H9 (cell line): ENCODE data around the gene NFIX. TPM values are rescaled to one million over a fixed set of nuclear protein-coding genes. Genes with fewer than 3 reads are reported as not detected.

Experiments used
- DNase-seq: peaks from one replicate; pipeline ENCODE4 v3.0.0-alpha.2; 2017
- H2AFZ ChIP-seq: one replicate; pipeline ENCODE4 v1.6.1; 2013; ENCODE audit warnings: mild to moderate bottlenecking, low read length, control low read depth, moderate library complexity
- H2AK5ac ChIP-seq: 2 replicates; pipeline ENCODE4 v1.6.1; 2013; ENCODE audit warnings: low read length, control low read depth, mixed read lengths; ENCODE audit not compliant: insufficient read length
- H2BK120ac ChIP-seq: one replicate; pipeline ENCODE4 v1.6.1; 2013; ENCODE audit warnings: low read depth, mild to moderate bottlenecking, low read length, control low read depth, inconsistent platforms; ENCODE audit not compliant: poor library complexity, severe bottlenecking
- H2BK12ac ChIP-seq: 2 replicates; pipeline ENCODE4 v1.6.1; 2013; ENCODE audit warnings: low read length, control low read depth, mixed read lengths, low read depth; ENCODE audit not compliant: insufficient read length
- H2BK15ac ChIP-seq: 2 replicates; pipeline ENCODE4 v1.6.1; 2013; ENCODE audit warnings: low read depth, low read length, control low read depth
- H2BK20ac ChIP-seq: one replicate; pipeline ENCODE4 v1.6.1; 2013; ENCODE audit warnings: low read depth, mild to moderate bottlenecking, low read length, control low read depth, inconsistent platforms; ENCODE audit not compliant: poor library complexity, severe bottlenecking
- H2BK5ac ChIP-seq: 2 replicates; pipeline ENCODE4 v1.6.1; 2013; ENCODE audit warnings: low read length, control low read depth, mixed read lengths; ENCODE audit not compliant: insufficient read length
- H3K14ac ChIP-seq: 2 replicates; pipeline ENCODE4 v1.6.1; 2013; ENCODE audit warnings: low read length, control low read depth; ENCODE audit not compliant: insufficient read depth
- H3K18ac ChIP-seq: 2 replicates; pipeline ENCODE4 v1.6.1; 2013; ENCODE audit warnings: low read depth, mild to moderate bottlenecking, mixed read lengths, low read length, control low read depth; ENCODE audit not compliant: insufficient read length
- H3K23ac ChIP-seq: 2 replicates; pipeline ENCODE4 v1.6.1; 2013; ENCODE audit warnings: low read length, control low read depth, mixed read lengths, low read depth; ENCODE audit not compliant: insufficient read length
- H3K23me2 ChIP-seq: 2 replicates; pipeline ENCODE4 v1.6.1; 2013; ENCODE audit warnings: low read depth, mild to moderate bottlenecking, mixed read lengths, low read length, control low read depth; ENCODE audit not compliant: insufficient read length, poor library complexity, severe bottlenecking
- H3K27ac ChIP-seq: 2 replicates; pipeline ENCODE4 v1.5.1; 2013; ENCODE audit warnings: low read length, control low read depth, mixed read lengths, low read depth; ENCODE audit not compliant: insufficient read length
- H3K27me3 ChIP-seq: 2 replicates; pipeline ENCODE4 v1.6.1; 2013; ENCODE audit warnings: low read length, control low read depth, inconsistent platforms; ENCODE audit not compliant: insufficient read depth
- H3K4ac ChIP-seq: 2 replicates; pipeline ENCODE4 v1.6.1; 2013; ENCODE audit warnings: low read depth, mild to moderate bottlenecking, control low read depth, inconsistent platforms, low read length, moderate library complexity
- H3K4me1 ChIP-seq: 2 replicates; pipeline ENCODE4 v1.6.1; 2013; ENCODE audit warnings: low read length, control low read depth, inconsistent platforms; ENCODE audit not compliant: insufficient read depth
- H3K4me2 ChIP-seq: 2 replicates; pipeline ENCODE4 v1.6.1; 2013; ENCODE audit warnings: low read length, control low read depth, mixed read lengths; ENCODE audit not compliant: insufficient read length, insufficient read depth
- H3K56ac ChIP-seq: 2 replicates; pipeline ENCODE4 v1.6.1; 2013; ENCODE audit warnings: low read depth, mild to moderate bottlenecking, mixed read lengths, low read length, control low read depth; ENCODE audit not compliant: insufficient read length
- H3K79me1 ChIP-seq: 2 replicates; pipeline ENCODE4 v1.6.1; 2013; ENCODE audit warnings: low read depth, mild to moderate bottlenecking, moderate library complexity, low read length, control low read depth, inconsistent platforms; ENCODE audit not compliant: insufficient read depth, poor library complexity, severe bottlenecking
- H3K79me2 ChIP-seq: 2 replicates; pipeline ENCODE4 v1.6.1; 2013; ENCODE audit warnings: low read length, control low read depth, inconsistent platforms; ENCODE audit not compliant: insufficient read depth
- H3K9ac ChIP-seq: 2 replicates; pipeline ENCODE4 v1.6.1; 2013; ENCODE audit warnings: low read length, control low read depth, mixed read lengths; ENCODE audit not compliant: insufficient read length; ENCODE audit errors: extremely low read depth
- H3K9me3 ChIP-seq: one replicate; pipeline ENCODE4 v1.6.1; 2013; ENCODE audit warnings: low read depth, low read length, inconsistent platforms; ENCODE audit not compliant: control insufficient read depth
- H3T11ph ChIP-seq: one replicate; pipeline ENCODE4 v1.6.1; 2013; ENCODE audit warnings: mild to moderate bottlenecking, low read length, control low read depth, inconsistent platforms
- H4K20me1 ChIP-seq: one replicate; pipeline ENCODE4 v1.6.1; 2013; ENCODE audit not compliant: control insufficient read depth, insufficient read length, insufficient read depth
- H4K5ac ChIP-seq: 2 replicates; pipeline ENCODE4 v1.6.1; 2013; ENCODE audit warnings: low read depth, mild to moderate bottlenecking, mixed read lengths, low read length, control low read depth; ENCODE audit not compliant: insufficient read length
- H4K8ac ChIP-seq: replicated peaks from 2 replicates; pipeline ENCODE4 v1.6.1; 2013; ENCODE audit warnings: low read length, control low read depth, mixed read lengths, low read depth; ENCODE audit not compliant: insufficient read length
- H4K91ac ChIP-seq: 2 replicates; pipeline ENCODE4 v1.6.1; 2013; ENCODE audit warnings: low read depth, mild to moderate bottlenecking, moderate library complexity, mixed read lengths, low read length, control low read depth; ENCODE audit not compliant: insufficient read length
- H3K27ac Mint-ChIP-seq, 3 experiments: 2 replicates in 2 of 3; 3 replicates in 1 of 3; pipeline ENCODE4 v1.8.0; 2020 to 2021; ENCODE audit warnings: mixed read lengths in 3 of 3, mild to moderate bottlenecking in 1 of 3, moderate library complexity in 1 of 3
- H3K27me3 Mint-ChIP-seq: 2 replicates; pipeline ENCODE4 v1.8.0; 2021; ENCODE audit warnings: low read depth, mild to moderate bottlenecking, moderate library complexity, mixed read lengths
- H3K36me3 Mint-ChIP-seq, 3 experiments: 2 replicates in 2 of 3; 3 replicates in 1 of 3; pipeline ENCODE4 v1.8.0; 2020 to 2021; ENCODE audit warnings: low read depth in 3 of 3, mixed read lengths in 3 of 3; ENCODE audit not compliant: insufficient read depth in 1 of 3
- H3K4me1 Mint-ChIP-seq, 2 experiments: 2 replicates each; pipeline ENCODE4 v1.8.0; 2020; ENCODE audit warnings: mixed read lengths in 2 of 2
- H3K4me3 Mint-ChIP-seq, 2 experiments: 2 replicates in 1 of 2; 3 replicates in 1 of 2; pipeline ENCODE4 v1.8.0; 2020 to 2021; ENCODE audit warnings: mild to moderate bottlenecking in 2 of 2, mixed read lengths in 2 of 2, moderate library complexity in 1 of 2
- H3K9me3 Mint-ChIP-seq, 2 experiments: 2 replicates in 1 of 2; 3 replicates in 1 of 2; pipeline ENCODE4 v1.8.0; 2020; ENCODE audit warnings: mild to moderate bottlenecking in 2 of 2, mixed read lengths in 2 of 2, moderate library complexity in 1 of 2
- CTCF ChIP-seq: fragments of 200-600 bp; sonication (generic); conservative IDR thresholded peaks from 3 replicates; pipeline ENCODE4 v1.8.0; 2021; ENCODE audit warnings: antibody characterized with exemption, mild to moderate bottlenecking
- WGBS: extraction: QIAGEN DNeasy Blood & Tissue Kit; methylation state at CpG from one replicate; pipeline ENCODE4 v1.1.7; 2013; ENCODE audit warnings: missing lambda C conversion rate, low lambda C conversion rate, mixed read lengths; ENCODE audit not compliant: insufficient read length; ENCODE audit errors: extremely low coverage; 5-methylcytosine and 5-hydroxymethylcytosine counted together
- total RNA-seq: library from RNA; stranded (reverse); gene quantifications from 2 replicates; pipeline ENCODE4 v1.2.1, GENCODE V29; 2021

NFIX gene
- total RNA-seq, 1 experiment from 2014 or later: 0.31 TPM

- Histone ChIP-seq H2BK20ac (no peak overlapping the region), H4K5ac (no peak overlapping the region), H3K4me2 (no peak overlapping the region), H3K79me1 (no peaks in the 10 kb centered on the region), H4K91ac (no peak overlapping the region), H2BK12ac (no peak overlapping the region), H3K23ac (no peak overlapping the region), H4K8ac (no peak overlapping the region), H2AFZ (no peak overlapping the region), H3T11ph (no peak overlapping the region), H3K9me3 (no peaks in the 10 kb centered on the region), H3K27ac (no peak overlapping the region), H3K23me2 (peaks cover 4% of the 10 kb centered on the region), H3K9ac (no peak overlapping the region), H3K18ac (no peak overlapping the region), H2BK5ac (no peak overlapping the region), H4K20me1 (peaks cover 7% of the 10 kb centered on the region), H2BK120ac (no peak overlapping the region), H2AK5ac (no peak overlapping the region), H3K27me3 (peaks cover 53% of the 10 kb centered on the region), H3K14ac (no peak overlapping the region), H2BK15ac (no peak overlapping the region), H3K56ac (no peak overlapping the region), H3K4ac (no peak overlapping the region), H3K79me2 (no peaks in the 10 kb centered on the region), H3K4me1 (no peaks in the 10 kb centered on the region)
- Mint-ChIP-seq H3K27me3 (peaks cover 95% of the 10 kb centered on the region), H3K27ac (no peak overlapping the region), H3K4me1 (peaks cover 3 to 8% of the 10 kb centered on the region in 2 experiments), H3K9me3 (peaks cover 2 to 9% of the 10 kb centered on the region in 2 experiments; a peak in 2 of 5 replicates), H3K36me3 (peaks cover 0 to 2% (median 0%) of the 10 kb centered on the region in 3 experiments; a peak in 1 of 7 replicates), H3K4me3 (no peak overlapping the region; a peak in 1 of 5 replicates)
- no CpG with 5 or more reads among the region's 25 CpGs for WGBS
- no peak for TF ChIP-seq CTCF
- no peak for DNase-seq
Measured at GRCh38 chr19:12997179-12997966, 2.1 kb downstream of the NFIX start.
